ENCODE results near the gene NOL12. TPM values are rescaled to one million over a fixed set of nuclear protein-coding genes. Genes with fewer than 3 reads are reported as not detected.

NOL12 gene
- total and polyA plus RNA-seq, 10 donors, result 24.0 to 55.3 (median 30.7) TPM

DNA sequence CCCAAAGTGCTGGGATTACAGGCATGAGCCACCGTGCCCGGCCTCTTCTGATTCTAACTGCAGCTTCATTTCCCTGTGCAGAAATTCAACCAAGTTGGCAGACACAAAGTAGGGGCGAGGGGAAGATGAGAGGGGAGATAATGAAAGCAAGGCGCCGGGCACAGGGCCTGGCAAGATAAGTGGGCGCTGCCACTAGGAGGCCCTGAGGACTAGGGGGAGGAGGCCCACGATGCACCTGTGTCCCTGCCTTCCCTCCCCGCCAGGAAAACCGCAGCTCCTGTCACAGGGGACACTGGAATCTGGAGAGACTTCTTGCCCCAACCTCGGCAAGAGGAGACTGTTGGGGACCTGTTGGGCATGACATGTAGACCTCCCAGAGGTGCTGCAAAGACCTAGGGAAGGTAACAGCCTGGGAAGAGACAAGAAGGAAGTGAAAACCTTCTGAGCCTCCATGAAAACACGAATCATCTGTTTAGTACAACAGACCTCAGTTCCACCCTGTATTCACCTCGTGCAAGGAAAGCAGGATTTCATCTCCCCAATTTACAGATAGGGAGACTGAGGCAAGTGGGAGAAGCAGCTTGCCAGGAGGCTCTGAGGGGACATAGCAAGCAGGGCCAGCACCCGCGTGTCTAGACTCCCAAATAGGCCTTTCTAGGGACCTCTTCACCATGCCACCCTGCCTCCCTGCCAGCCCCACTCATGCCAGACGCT lies 13.8 kb upstream of the NOL12 start:
- H3K4me3 ChIP-seq, result no peak overlapping the region
- peaks cover 23 to 58% (median 52%) of the 10 kb centered on the region in 6 donors for H3K4me1 ChIP-seq
- intact Hi-C loops (cut with DNase I; ENCODE audit: low total_unique reads), result no loop called here
- peaks cover 0 to 5% (median 0%) of the 10 kb centered on the region in 6 donors for H3K36me3 ChIP-seq
- TF ChIP-seq, protein P1, sequence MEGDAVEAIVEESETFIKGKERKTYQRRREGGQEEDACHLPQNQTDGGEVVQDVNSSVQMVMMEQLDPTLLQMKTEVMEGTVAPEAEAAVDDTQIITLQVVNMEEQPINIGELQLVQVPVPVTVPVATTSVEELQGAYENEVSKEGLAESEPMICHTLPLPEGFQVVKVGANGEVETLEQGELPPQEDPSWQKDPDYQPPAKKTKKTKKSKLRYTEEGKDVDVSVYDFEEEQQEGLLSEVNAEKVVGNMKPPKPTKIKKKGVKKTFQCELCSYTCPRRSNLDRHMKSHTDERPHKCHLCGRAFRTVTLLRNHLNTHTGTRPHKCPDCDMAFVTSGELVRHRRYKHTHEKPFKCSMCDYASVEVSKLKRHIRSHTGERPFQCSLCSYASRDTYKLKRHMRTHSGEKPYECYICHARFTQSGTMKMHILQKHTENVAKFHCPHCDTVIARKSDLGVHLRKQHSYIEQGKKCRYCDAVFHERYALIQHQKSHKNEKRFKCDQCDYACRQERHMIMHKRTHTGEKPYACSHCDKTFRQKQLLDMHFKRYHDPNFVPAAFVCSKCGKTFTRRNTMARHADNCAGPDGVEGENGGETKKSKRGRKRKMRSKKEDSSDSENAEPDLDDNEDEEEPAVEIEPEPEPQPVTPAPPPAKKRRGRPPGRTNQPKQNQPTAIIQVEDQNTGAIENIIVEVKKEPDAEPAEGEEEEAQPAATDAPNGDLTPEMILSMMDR (IDR thresholded peaks at IDR 0.05 in 8 of 11, conservative IDR thresholded peaks at IDR 0.05 in 3 of 11), result peak in 1 of 11 experiments; percentile 6
- peak in 1 of 3 donors; percentile 44 for TF ChIP-seq POLR2AphosphoS5 (IDR thresholded peaks at IDR 0.05)
- TF ChIP-seq POLR2A (IDR thresholded peaks at IDR 0.05), result no peak
- H3K27ac ChIP-seq, result peak overlapping the region in 5 of 8 donors; percentile 18 to 97 (median 68)
- no peaks in the 10 kb centered on the region for H3K9me3 ChIP-seq
- no peak for DNase-seq
- WGBS, 5 donors, result 42 to 58% (median 48%) methylated on average over 15 of the region's 15 CpGs
- H3K27me3 ChIP-seq (replicated peaks in 1 of 7), result no peaks in the 10 kb centered on the region

GRCh38 chr22:37672920-37673455 lies 13.2 kb upstream of the NOL12 start:
- H3K27ac ChIP-seq, result peak overlapping the region in 5 of 8 donors; percentile 18 to 97 (median 68)
- TF ChIP-seq, protein P1 (IDR thresholded peaks at IDR 0.05 in 8 of 11, conservative IDR thresholded peaks at IDR 0.05 in 3 of 11), result no peak
- TF ChIP-seq POLR2AphosphoS5 (IDR thresholded peaks at IDR 0.05), result peak in 1 of 3 donors; percentile 12
- no peak for DNase-seq
- H3K4me3 ChIP-seq, result no peak overlapping the region
- H3K9me3 ChIP-seq, result no peaks in the 10 kb centered on the region
- WGBS, 5 donors, result 44 to 70% (median 57%) methylated on average over 5 to 11 of the region's 11 CpGs
- H3K36me3 ChIP-seq, result peaks cover 0 to 3% (median 0%) of the 10 kb centered on the region in 6 donors
- H3K27me3 ChIP-seq (replicated peaks in 1 of 7), result no peaks in the 10 kb centered on the region
- H3K4me1 ChIP-seq, result peaks cover 28 to 64% (median 58%) of the 10 kb centered on the region in 6 donors
- intact Hi-C loops (cut with DNase I; ENCODE audit: low total_unique reads), result no loop called here

DNA sequence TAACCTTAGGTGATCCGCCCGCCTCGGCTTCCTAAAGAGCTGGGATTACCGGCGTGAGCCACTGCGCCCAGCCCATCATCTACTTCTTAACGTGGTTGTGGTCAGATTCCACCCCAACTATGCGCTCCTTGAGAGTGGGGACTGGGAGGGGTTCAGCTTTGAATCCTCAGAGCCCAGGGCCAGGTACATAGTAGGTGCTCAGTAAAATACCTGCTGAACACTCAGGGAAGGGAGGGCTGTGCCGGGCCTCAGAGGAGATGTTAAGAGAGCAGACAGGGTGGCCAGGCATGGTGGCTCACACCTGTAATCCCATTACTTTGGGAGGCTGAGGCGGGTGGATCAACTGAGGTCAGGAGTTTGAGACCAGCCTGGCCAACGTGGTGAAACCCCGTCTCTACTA lies 11.9 kb upstream of the NOL12 start:
- no peaks in the 10 kb centered on the region for H3K27me3 ChIP-seq (replicated peaks in 1 of 7)
- H3K4me1 ChIP-seq, result peaks cover 28 to 75% (median 63%) of the 10 kb centered on the region in 6 donors
- H3K36me3 ChIP-seq, result peaks cover 0 to 16% (median 0%) of the 10 kb centered on the region in 6 donors
- peak overlapping the region in 7 of 8 donors; percentile 92 to 99 (median 96) for H3K27ac ChIP-seq
- DNase-seq, result no peak
- TF ChIP-seq POLR2AphosphoS5 (IDR thresholded peaks at IDR 0.05) (no peak), POLR2A (IDR thresholded peaks at IDR 0.05) (no peak)
- TF ChIP-seq, protein P1 (IDR thresholded peaks at IDR 0.05 in 8 of 11, conservative IDR thresholded peaks at IDR 0.05 in 3 of 11), result no peak
- 71 to 83% (median 80%) methylated on average over 12 of the region's 12 CpGs for WGBS, 5 donors
- no peaks in the 10 kb centered on the region for H3K9me3 ChIP-seq
- no peak overlapping the region for H3K4me3 ChIP-seq
- intact Hi-C loops (cut with DNase I; ENCODE audit: low total_unique reads), result no loop called here

Data from spleen (tissue), 11 donors.